ENCODE measurements around the gene STK33.
A peak's percentile ranks its signal among the peaks of the same experiment; 100 is the strongest.

STK33 gene

GRCh38 chr11:8354622-8355415 is 239.2 kb downstream of the STK33 start:
- DNase-seq = peak; percentile 77 to 90

GRCh38 chr11:8352876-8353505 is 241.0 kb downstream of the STK33 start:
- DNase-seq = no peak

- DNase-seq = no peak
Measured at GRCh38 chr11:8352103-8352875, 241.7 kb downstream of the STK33 start.

GRCh38 chr11:8351223-8351622 is 242.8 kb downstream of the STK33 start:
- DNase-seq = no peak

GRCh38 chr11:8347978-8348377 is 246.1 kb downstream of the STK33 start:
- no peak for DNase-seq

GRCh38 chr11:8346157-8346755 is 247.8 kb downstream of the STK33 start:
- no peak for DNase-seq

- no peak for DNase-seq
Measured at GRCh38 chr11:8345179-8345578, 248.8 kb downstream of the STK33 start.

- DNase-seq = no peak
Measured at GRCh38 chr11:8344346-8344745, 249.7 kb downstream of the STK33 start.

GRCh38 chr11:8342821-8343681 is 251.0 kb downstream of the STK33 start:
- no peak for DNase-seq

GRCh38 chr11:8341996-8342395 is 252.0 kb downstream of the STK33 start:
- no peak for DNase-seq

Measured in NCI-H524 (cell line).